Activated CD4-positive, alpha-beta T cell treated with anti-CD3 and anti-CD28 coated beads, Interleukin-2, amount 50 U/mL, for 1 hour (primary cell): ENCODE measurements around the gene NOC2L.

Source experiments
- DNase-seq: peaks from one replicate; pipeline ENCODE4 v3.0.0-alpha.2; 2020

The NOC2L gene

GRCh38 chr1:974293-974640, 15.2 kb upstream of the NOC2L start:
- no peak for DNase-seq

DNA sequence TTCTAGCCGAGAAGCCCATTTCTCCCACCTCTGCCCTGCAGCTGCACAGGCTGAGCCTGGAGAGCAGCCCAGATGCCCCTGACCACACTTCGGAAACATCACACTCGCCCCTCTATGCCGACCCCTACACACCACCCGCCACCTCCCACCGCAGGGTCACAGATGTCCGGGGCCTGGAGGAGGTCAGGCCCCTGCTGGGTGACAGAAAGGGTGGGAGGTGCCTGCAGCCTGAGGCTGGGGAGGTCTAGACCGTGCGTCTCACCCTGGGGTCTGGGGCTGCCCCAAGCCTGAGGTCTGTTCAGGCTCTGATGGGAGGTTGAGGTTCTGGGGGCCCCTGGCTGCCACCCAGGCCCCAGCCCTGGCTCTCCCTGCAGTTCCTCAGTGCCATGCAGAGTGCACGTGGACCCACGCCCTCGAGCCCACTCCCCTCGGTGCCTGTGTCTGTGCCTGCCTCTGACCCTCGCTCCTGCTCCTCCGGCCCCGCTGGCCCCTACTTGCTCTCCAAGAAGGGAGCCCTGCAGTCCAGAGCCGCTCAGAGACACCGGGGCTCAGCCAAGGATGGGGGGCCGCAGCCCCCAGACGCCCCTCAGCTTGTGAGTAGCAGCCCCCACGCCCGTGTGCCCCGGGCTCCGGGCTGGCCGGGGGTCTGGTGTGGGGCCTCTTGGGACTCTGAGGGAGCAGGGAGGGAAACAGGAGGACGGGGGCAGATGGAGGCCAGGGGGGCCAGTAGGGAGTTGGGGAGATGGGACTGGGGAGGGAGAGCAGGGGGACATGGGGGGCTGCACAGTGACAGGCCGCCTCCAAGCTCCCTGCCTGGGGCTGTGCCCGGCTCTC, 14.6 kb upstream of the NOC2L start:
- no peak for DNase-seq

- DNase-seq = no peak
These were observed 13.8 kb upstream of the NOC2L start for GRCh38 chr1:972726-973458.

DNA sequence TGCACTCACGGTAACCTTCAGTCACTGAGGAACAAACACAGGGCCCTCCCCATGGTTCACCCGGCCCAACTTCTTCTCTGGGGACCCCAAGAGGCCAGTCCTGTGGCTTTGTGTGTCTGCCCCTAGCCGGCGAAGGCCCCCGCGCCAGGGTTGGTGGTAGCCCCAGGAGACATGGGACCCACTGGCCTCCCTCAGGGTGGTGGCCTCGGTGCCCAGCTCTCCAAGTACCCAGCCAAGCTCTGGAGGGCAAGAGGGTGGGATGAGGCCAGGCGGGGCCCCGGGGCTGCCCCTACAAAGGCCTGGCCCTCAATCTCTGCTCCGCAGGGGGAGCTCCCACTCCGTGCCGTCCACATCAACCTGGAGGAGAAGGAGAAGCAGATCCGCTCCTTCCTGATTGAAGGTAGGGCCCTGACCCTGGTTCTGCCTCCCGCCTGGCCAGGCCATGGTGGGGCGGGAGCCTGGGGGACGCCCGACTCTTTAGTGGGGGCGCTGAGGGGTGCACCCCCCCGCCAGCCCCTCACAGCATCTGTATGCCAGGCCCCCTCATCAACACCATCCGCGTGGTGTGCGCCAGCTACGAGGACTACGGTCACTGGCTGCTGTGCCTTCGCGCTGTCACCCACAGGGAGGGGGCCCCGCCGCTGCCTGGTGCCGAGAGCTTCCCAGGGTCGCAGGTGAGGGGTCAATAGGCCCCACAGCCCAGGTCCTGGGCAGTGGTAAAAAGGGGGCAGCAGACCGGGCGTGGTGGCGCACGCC, 12.9 kb upstream of the NOC2L start:
- no peak for DNase-seq

DNA sequence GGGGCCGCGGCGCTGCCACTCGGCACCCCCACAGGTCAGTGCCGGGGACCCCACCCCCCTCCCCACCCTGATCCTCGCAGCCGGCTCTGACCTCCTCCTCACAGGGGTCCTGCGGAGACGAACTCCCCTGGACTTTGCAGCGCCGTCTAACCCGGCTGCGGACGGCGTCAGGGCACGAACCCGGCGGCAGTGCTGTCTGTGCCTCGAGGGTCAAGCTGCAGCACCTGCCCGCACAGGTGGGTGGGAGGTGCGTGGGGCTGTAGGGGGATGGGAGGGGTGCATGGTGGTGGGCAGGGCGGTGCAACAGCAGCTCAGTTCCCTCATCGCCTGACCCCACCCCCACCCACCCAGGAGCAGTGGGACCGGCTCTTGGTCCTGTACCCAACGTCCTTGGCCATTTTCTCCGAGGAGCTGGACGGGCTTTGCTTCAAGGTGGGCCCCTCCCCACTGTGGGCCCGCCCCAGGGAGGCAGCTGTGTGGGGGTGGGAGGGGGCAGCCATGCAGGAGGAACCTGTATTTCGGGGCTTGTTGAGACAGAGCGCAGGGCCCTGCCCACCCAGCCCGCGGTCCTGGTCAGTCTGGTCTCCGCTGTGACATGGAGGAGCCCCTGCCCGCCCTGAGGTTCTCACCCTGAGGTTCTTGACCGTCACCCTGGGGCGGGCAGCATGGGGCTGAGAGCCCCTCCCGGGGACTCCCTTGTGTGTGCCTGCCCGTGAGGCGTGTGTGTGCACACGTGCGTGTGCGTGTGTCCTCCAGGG, 12.1 kb upstream of the NOC2L start:
- no peak for DNase-seq

GRCh38 chr1:970242-970972, 11.4 kb upstream of the NOC2L start:
- no peak for DNase-seq

DNA sequence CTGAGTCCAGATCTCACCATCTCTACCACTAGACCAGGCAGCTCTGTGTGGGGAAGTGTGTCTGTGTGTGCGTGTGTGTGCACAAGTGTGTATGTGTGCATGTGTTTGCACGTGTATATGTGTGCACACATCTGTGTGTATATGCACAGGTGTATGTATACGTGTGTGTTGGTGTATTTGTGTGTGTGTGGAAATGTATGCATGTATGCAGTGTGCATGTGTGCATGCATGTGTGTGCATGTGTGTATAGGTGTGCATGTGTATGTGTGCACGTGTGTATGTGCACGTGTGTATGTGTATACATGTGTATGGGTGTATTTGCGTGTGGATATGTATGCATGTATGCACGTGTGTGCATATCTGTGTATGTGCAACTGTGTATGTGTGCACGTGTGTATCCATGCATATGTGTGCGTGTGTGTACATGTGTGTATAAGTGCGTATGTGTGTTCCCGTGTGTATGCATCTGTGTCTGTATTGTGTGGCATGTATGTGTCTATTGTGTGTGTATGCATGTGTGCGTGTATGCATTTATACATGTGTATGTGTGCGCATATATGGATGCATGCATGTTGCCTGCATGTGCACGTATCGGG, 10.3 kb upstream of the NOC2L start:
- no peak for DNase-seq

GRCh38 chr1:967466-968343, 8.6 kb upstream of the NOC2L start:
- DNase-seq = no peak

- peak; percentile 80 for DNase-seq
These were observed 7.7 kb upstream of the NOC2L start for GRCh38 chr1:966704-967300.

- DNase-seq = no peak
These were observed 7.2 kb upstream of the NOC2L start, which contains the start of gene PLEKHN1 for GRCh38 chr1:966135-966703. Gene PLEKHN1 (plus strand): TSS chr1:966482. CDS start chr1:966532, 50 bp downstream.

DNA sequence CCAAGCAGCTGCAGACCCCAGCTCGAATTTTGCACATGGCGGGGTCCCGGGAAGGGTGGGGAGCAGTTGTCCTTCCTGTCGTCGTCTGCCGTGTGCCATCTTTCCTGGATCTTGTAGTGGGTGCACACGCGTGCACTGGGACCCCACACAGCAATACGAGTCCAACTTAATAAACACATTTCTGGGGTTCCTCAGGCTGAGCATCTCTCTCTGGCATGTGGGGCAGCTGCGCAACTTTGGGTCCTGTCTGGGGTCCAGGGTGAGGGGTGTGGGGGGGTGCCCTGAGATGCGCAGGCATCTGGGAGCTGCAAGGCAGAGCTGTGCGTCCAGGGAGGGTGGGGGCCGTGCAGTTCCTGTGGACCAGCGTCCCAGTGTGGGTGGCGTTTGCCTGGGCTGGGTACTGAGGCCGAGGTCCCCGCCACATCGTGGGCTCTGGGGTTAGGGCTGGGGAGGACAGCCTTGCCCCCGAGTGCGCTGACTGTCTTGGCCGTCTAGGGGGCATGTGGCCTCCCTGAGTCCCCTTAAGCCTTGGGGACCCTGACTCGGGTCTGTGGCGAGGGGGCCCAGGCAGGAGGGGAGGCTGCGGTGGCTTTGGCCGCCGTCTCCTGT, 6.6 kb upstream of the NOC2L start:
- no peak for DNase-seq

- no peak for DNase-seq
These were observed 5.9 kb upstream of the NOC2L start for GRCh38 chr1:964691-965525.

GRCh38 chr1:963746-964525, 4.9 kb upstream of the NOC2L start:
- no peak for DNase-seq

DNA sequence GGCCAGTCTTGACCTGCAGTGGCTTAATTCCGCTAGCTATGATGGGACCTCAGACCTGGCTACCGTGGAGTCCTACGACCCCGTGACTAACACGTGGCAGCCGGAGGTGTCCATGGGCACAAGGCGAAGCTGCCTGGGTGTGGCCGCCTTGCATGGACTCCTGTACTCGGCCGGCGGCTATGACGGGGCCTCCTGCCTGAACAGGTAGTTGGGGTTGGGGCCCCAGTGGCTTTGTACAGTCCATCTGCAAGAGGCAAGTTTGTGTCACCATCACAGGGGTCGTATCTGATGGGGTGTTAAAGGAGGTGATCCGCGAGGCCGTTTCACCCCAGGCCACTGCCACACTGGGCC, 4.2 kb upstream of the NOC2L start:
- DNase-seq = no peak

DNA sequence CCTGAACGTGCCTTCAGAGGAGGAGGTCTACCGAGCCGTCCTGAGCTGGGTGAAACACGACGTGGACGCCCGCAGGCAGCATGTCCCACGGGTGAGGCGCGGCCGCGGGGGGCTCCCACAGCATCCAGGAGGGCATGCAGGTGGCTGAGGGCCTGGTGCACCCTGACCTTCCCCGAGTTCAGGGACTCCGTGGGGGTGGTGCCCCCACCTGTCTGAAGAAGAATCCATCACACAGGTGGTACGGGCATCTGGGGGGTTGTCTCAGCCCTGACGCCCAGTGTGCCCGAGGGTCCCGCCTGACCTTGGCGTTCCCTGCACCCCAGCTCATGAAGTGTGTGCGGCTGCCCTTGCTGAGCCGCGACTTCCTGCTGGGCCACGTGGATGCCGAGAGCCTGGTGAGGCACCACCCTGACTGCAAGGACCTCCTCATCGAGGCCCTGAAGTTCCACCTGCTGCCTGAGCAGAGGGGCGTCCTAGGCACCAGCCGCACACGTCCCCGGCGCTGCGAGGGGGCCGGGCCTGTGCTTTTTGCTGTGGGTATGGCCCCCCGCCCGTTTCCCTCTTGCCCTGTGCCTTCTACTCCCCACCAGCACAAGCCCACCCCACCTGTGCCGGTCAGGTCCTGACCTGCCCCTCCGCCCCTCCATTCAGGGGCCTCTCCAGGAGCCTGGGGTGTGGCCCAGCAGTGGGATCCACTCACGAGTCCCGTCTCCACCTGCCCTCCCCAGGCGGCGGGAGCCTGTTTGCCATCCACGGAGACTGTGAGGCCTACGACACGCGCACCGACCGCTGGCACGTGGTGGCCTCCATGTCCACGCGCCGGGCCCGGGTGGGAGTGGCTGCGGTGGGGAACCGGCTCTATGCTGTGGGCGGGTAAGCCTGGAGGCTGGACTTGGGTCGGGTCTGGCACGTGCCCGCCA, 3.6 kb upstream of the NOC2L start:
- no peak for DNase-seq

GRCh38 chr1:961132-961669, 2.1 kb upstream of the NOC2L start:
- DNase-seq = no peak
